ENCODE results near the gene SMIM1.
A peak's percentile ranks its signal among the peaks of the same experiment; 100 is the strongest.

Gene SMIM1

DNA sequence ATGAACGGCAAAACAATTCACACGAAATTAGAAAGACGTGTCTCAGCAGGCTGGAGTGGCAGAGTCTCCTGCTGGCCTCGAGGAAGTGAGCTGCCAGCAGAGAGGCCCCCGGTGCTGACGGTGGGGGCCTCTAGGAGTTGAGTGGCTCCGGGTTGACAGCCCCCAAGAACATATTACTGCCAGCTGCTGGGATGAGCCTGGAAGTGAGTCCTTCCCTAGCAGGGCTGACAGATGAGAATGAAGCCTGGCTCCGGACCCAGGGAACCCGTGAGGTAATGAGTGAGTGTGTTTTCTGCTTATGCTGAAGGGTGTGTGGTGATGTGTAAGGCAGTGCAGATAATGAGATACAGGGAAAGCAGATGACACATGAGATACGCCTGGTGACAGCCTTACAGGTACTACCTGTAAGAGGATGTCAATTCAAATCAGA is 47.2 kb downstream of the SMIM1 start:
- TF ChIP-seq CTCF (IDR thresholded peaks at IDR 0.05; ENCODE audit: insufficient read depth, low read depth, low read length, missing control alignments): no peak
- DNase-seq (ENCODE audit: low read depth): peak; percentile 67
- no peak overlapping the region for H3K4me3 ChIP-seq (ENCODE audit: low read length)

DNA sequence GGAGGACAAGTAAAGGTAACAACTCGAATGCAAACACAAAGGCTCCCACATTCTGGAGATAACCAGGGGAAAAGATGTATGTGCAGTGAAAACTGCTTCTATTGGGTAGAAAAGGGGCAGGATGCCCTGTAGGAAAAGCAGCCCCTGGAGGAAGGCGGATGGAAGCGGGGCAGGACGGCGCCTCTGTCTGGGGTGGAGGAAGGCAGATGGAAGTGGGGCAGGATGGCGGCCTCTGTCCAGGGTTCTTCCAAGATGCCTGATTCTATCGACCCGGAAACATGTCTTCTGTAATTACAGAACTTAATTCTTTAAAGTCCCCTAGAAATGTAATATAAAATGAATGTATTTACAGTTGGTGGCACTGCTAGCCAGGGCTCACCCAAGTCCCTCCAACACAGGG is 47.8 kb downstream of the SMIM1 start:
- no peak overlapping the region for H3K4me3 ChIP-seq (ENCODE audit: low read length)
- DNase-seq (ENCODE audit: low read depth): no peak
- TF ChIP-seq CTCF (IDR thresholded peaks at IDR 0.05; ENCODE audit: insufficient read depth, low read depth, low read length, missing control alignments): no peak

- no peak for DNase-seq (ENCODE audit: low read depth)
- TF ChIP-seq CTCF (IDR thresholded peaks at IDR 0.05; ENCODE audit: insufficient read depth, low read depth, low read length, missing control alignments): no peak
- H3K4me3 ChIP-seq (ENCODE audit: low read length): no peak overlapping the region
Measured at GRCh38 chr1:3821004-3821403, 48.5 kb downstream of the SMIM1 start.

DNA sequence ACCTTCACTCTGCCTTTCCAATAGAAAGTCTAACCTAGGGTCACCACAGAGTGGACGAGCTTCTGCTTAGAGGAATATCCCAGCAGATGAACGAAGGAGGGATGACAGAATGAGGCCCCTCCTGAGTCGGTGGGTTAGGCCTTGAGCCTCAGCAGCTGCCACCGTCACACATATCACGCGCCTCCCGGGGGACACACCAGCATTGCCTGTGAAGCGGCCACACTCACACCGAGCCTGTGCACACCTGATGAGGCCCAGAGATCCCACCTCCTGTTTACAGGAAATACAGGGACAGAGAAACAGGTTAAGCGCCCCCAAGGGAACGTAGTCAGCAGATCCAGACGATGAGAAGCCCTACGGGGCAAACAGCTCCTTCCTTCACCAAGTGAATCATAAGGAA is 48.9 kb downstream of the SMIM1 start:
- peak; percentile 5 for DNase-seq (ENCODE audit: low read depth)
- no peak for TF ChIP-seq CTCF (IDR thresholded peaks at IDR 0.05; ENCODE audit: insufficient read depth, low read depth, low read length, missing control alignments)
- no peak overlapping the region for H3K4me3 ChIP-seq (ENCODE audit: low read length)

GRCh38 chr1:3821908-3822307 is 49.4 kb downstream of the SMIM1 start:
- no peak for DNase-seq (ENCODE audit: low read depth)
- no peak for TF ChIP-seq CTCF (IDR thresholded peaks at IDR 0.05; ENCODE audit: insufficient read depth, low read depth, low read length, missing control alignments)

DNA sequence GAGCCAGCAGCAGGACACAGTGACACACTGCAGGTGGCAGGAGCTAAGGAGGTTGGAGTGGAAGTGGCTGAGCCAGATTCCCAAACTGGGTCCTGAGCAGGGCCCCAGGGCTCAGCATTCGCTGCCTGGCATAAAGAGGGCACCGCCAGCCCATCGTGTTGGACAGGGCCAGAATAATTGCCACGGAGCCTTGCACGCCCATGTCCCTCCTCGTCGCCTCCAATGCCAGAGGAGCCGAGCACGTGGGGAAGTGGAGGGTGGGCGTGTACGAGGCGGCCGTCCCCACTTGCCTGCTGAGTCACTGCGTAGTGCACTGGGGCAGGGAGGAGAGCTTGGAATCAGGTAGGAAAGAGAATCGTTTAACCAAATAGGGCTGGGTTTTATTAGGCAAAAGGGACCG is 49.9 kb downstream of the SMIM1 start:
- no peak for DNase-seq (ENCODE audit: low read depth)

More at GRCh38 chr1:3821908-3822307, 49.4 kb downstream of the SMIM1 start:
- no peak overlapping the region for H3K4me3 ChIP-seq (ENCODE audit: low read length)

More for the DNA sequence above, 49.9 kb downstream of the SMIM1 start:
- no peak overlapping the region for H3K4me3 ChIP-seq (ENCODE audit: low read length)
- no peak for TF ChIP-seq CTCF (IDR thresholded peaks at IDR 0.05; ENCODE audit: insufficient read depth, low read depth, low read length, missing control alignments)

All from epithelial cell of esophagus (primary cell).